ENCODE measurements around the gene POFUT1. TPM values are rescaled to one million over a fixed set of nuclear protein-coding genes. Genes with fewer than 3 reads are reported as not detected.

The POFUT1 gene
- polyA plus RNA-seq, 1 of the 3 experiments (the other 2 are of a cell fraction) = 35.6 TPM

GRCh38 chr20:32285082-32285620 lies 77.5 kb downstream of the POFUT1 start (continued):
- TF ChIP-seq SIN3A (IDR thresholded peaks at IDR 0.05; ENCODE audit: borderline replicate concordance, low read depth, low read length) (no peak), YY1 (IDR thresholded peaks at IDR 0.05; ENCODE audit: low read depth) (no peak), POLR2AphosphoS5 (IDR thresholded peaks at IDR 0.05; ENCODE audit: low read depth, low read length) (no peak)

- peaks cover 12% of the 10 kb centered on the region; the same call in 1 of the 2 replicates for H4K20me1 ChIP-seq (ENCODE audit: insufficient read depth)
- no peak overlapping the region for H3K27ac ChIP-seq (ENCODE audit: low read depth in 2 of 2, low read length in 1 of 2)
- POLR2A ChIA-PET = no interaction called here
- CTCF ChIA-PET = no interaction called here
- no peaks in the 10 kb centered on the region for H3K9me3 ChIP-seq
- WGBS (ENCODE audit: low lambda C conversion rate) = 81% methylated on average over 4 of the region's 4 CpGs
- DNase-seq = no peak
- no peak overlapping the region for H3K4me2 ChIP-seq
- no peak overlapping the region for H2AFZ ChIP-seq (ENCODE audit: low read depth)
- no peaks in the 10 kb centered on the region for H3K27me3 ChIP-seq (ENCODE audit: insufficient read depth)
- H3K9ac ChIP-seq = no peak overlapping the region
- peaks cover 77% of the 10 kb centered on the region for H3K79me2 ChIP-seq (ENCODE audit: insufficient read depth)
- H3F3A ChIP-seq (replicated peaks; ENCODE audit: insufficient read depth) = no peaks in the 10 kb centered on the region
- TF ChIP-seq CHD2 (IDR thresholded peaks at IDR 0.05; ENCODE audit: low read length, partially characterized antibody) (no peak), TCF12 (IDR thresholded peaks at IDR 0.05) (no peak), FOXM1 (IDR thresholded peaks at IDR 0.05; ENCODE audit: low read depth) (no peak), ELF1 (IDR thresholded peaks at IDR 0.05) (no peak), RAD21 (IDR thresholded peaks at IDR 0.05; ENCODE audit: low read length) (no peak), FOXJ3 (CRISPR knock-in tag; IDR thresholded peaks at IDR 0.05) (no peak), MAX (IDR thresholded peaks at IDR 0.05; ENCODE audit: low read depth) (no peak), FOSL2 (IDR thresholded peaks at IDR 0.05; ENCODE audit: borderline replicate concordance, low read depth) (no peak), YY1 (IDR thresholded peaks at IDR 0.05; ENCODE audit: low read depth) (no peak), MEF2A (IDR thresholded peaks at IDR 0.05; ENCODE audit: borderline replicate concordance, low read depth) (no peak), USF2 (IDR thresholded peaks at IDR 0.05; ENCODE audit: borderline replicate concordance, low read depth, low read length) (no peak), USF1 (IDR thresholded peaks at IDR 0.05; ENCODE audit: borderline replicate concordance, low read depth) (no peak), POLR2AphosphoS5 (IDR thresholded peaks at IDR 0.05; ENCODE audit: low read depth, low read length) (no peak), PBX3 (IDR thresholded peaks at IDR 0.05) (no peak), SMC3 (IDR thresholded peaks at IDR 0.05; ENCODE audit: low read depth, low read length) (no peak), RFX5 (IDR thresholded peaks at IDR 0.05; ENCODE audit: low read length) (no peak), REST (IDR thresholded peaks at IDR 0.05; ENCODE audit: low read depth, low read length) (no peak)
- H3K36me3 ChIP-seq (replicated peaks in 1 of 2; ENCODE audit: control insufficient read depth in 1 of 2, insufficient read depth in 2 of 2, low read length in 1 of 2) = peaks cover 4 to 10% of the 10 kb centered on the region in 2 experiments
- H3K4me1 ChIP-seq (ENCODE audit: control insufficient read depth in 1 of 2, insufficient read depth in 2 of 2, low read depth in 1 of 2, low read length in 1 of 2) = peaks cover 3 to 4% of the 10 kb centered on the region in 2 experiments
- H3K4me3 ChIP-seq (ENCODE audit: low read depth in 2 of 2, low read length in 1 of 2) = no peak overlapping the region
- H3K9me2 ChIP-seq = no peaks in the 10 kb centered on the region
These were observed 78.1 kb downstream of the POFUT1 start for GRCh38 chr20:32285621-32286371.

All from SK-N-SH (cell line).